ENCODE results near the gene QRSL1. TPM values are rescaled to one million over a fixed set of nuclear protein-coding genes. Genes with fewer than 3 reads are reported as not detected.

The QRSL1 gene
- total RNA-seq, 1 experiment from 2014 or later = 19.5 TPM

DNA sequence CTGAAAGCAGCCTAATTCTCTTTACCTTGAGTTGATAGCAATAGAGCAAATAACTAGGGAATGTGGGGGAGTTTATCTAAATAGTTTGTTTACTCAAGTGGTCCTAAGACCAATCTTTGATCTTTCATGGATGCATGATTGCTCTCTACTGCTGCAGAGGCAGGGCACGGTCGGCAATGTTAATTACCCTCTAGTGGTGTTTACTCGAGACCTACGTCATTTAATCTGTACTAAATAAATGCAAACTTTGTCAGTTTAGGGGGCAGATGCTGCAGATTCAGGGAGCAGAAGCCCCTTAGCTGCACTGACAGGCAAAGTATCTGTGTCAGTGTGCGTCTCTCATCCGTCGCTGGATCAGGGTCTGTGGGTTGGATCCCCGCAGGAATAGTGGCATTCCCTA is 7.0 kb upstream of the QRSL1 start:
- Histone ChIP-seq H2AFZ (ENCODE audit: low read length) (no peak overlapping the region), H2AK5ac (ENCODE audit: insufficient read length, low read length) (no peak overlapping the region), H2BK5ac (ENCODE audit: insufficient read length, low read length) (no peak overlapping the region), H3K14ac (ENCODE audit: insufficient read depth, low read length) (no peak overlapping the region), H2BK15ac (ENCODE audit: low read depth, low read length) (no peak overlapping the region), H3K56ac (ENCODE audit: insufficient read length, low read depth, low read length) (no peak overlapping the region), H2BK12ac (ENCODE audit: insufficient read length, low read depth, low read length) (no peak overlapping the region), H3K4ac (ENCODE audit: low read depth, low read length) (no peak overlapping the region), H3K79me2 (ENCODE audit: insufficient read depth, low read length) (no peaks in the 10 kb centered on the region), H3T11ph (ENCODE audit: low read length) (no peak overlapping the region), H4K20me1 (ENCODE audit: control insufficient read depth, insufficient read depth, insufficient read length) (no peaks in the 10 kb centered on the region), H3K79me1 (ENCODE audit: insufficient read depth, low read depth, low read length, poor library complexity, severe bottlenecking) (no peaks in the 10 kb centered on the region), H2BK20ac (ENCODE audit: low read depth, low read length, poor library complexity, severe bottlenecking) (no peak overlapping the region), H4K91ac (ENCODE audit: insufficient read length, low read depth, low read length) (no peak overlapping the region), H3K4me2 (ENCODE audit: insufficient read depth, insufficient read length, low read length) (no peak overlapping the region), H2BK120ac (ENCODE audit: low read depth, low read length, poor library complexity, severe bottlenecking) (no peak overlapping the region), H3K27me3 (ENCODE audit: insufficient read depth, low read length) (no peaks in the 10 kb centered on the region), H3K23me2 (ENCODE audit: insufficient read length, low read depth, low read length, poor library complexity, severe bottlenecking) (no peaks in the 10 kb centered on the region), H3K23ac (ENCODE audit: insufficient read length, low read depth, low read length) (no peak overlapping the region), H3K9ac (ENCODE audit: extremely low read depth, insufficient read length, low read length) (no peak overlapping the region), H4K8ac (replicated peaks; ENCODE audit: insufficient read length, low read depth, low read length) (no peak overlapping the region), H3K18ac (ENCODE audit: insufficient read length, low read depth, low read length) (no peak overlapping the region), H3K27ac (ENCODE audit: insufficient read length, low read depth, low read length) (no peak overlapping the region), H3K9me3 (ENCODE audit: control insufficient read depth, low read depth, low read length) (peaks cover 7% of the 10 kb centered on the region), H4K5ac (ENCODE audit: insufficient read length, low read depth, low read length) (no peak overlapping the region), H3K4me1 (ENCODE audit: insufficient read depth, low read length) (peaks cover 4% of the 10 kb centered on the region; the same call in 1 of the 2 replicates)
- TF ChIP-seq CTCF (conservative IDR thresholded peaks at IDR 0.05) = no peak
- no CpG with 5 or more reads among the region's 8 CpGs for WGBS (ENCODE audit: extremely low coverage, insufficient read length, low lambda C conversion rate)
- peaks cover 14 to 18% of the 10 kb centered on the region in 2 experiments for H3K9me3 Mint-ChIP-seq
- peaks cover 21 to 48% (median 38%) of the 10 kb centered on the region in 3 experiments for H3K36me3 Mint-ChIP-seq (ENCODE audit: insufficient read depth in 1 of 3, low read depth in 3 of 3)
- no peak overlapping the region for H3K4me3 Mint-ChIP-seq
- H3K4me1 Mint-ChIP-seq = peaks cover 35 to 40% of the 10 kb centered on the region in 2 experiments
- H3K27me3 Mint-ChIP-seq (ENCODE audit: low read depth) = no peaks in the 10 kb centered on the region; the same call in 1 of the 2 replicates
- H3K27ac Mint-ChIP-seq = no peak overlapping the region
- DNase-seq = no peak

Measured in H9 (cell line).